Stomach (tissue), 9 donors: ENCODE measurements around the gene TMEM121B. TPM values are rescaled to one million over a fixed set of nuclear protein-coding genes. Genes with fewer than 3 reads are reported as not detected.
"Not testable (repeated sequence)": the region's sequence is repeated elsewhere in the genome, so short reads cannot be mapped to it uniquely, and the experiment has no call there.

Experiments
- DNase-seq, 2 donors: peaks; one replicate each; pipeline versions ENCODE4 v3.0.0 to v3.0.0-alpha.2; 2013 to 2019
- H3K27ac ChIP-seq, 5 donors: fragments of 200-600 bp in 4 of 5; sonication (generic) in 4 of 5; one replicate each; pipeline ENCODE4 v1.5.1; 2013 to 2019; ENCODE audit warnings: mild to moderate bottlenecking in 1 of 5, moderate library complexity in 1 of 5
- H3K27me3 ChIP-seq, 3 donors: fragments of 200-600 bp; sonication (generic); one replicate each; pipeline ENCODE4 v1.5.1; 2017 to 2019; ENCODE audit warnings: mixed run types in 1 of 3
- H3K36me3 ChIP-seq, 4 donors: fragments of 200-600 bp; sonication (generic); 1 replicate in 3 of 4; 2 replicates in 1 of 4; pipeline ENCODE4 v1.5.1; 2016 to 2019
- H3K4me1 ChIP-seq, 4 donors: fragments of 200-600 bp; sonication (generic); one replicate each; pipeline ENCODE4 v1.5.1; 2016 to 2019
- H3K4me3 ChIP-seq, 4 donors: fragments of 200-600 bp; sonication (generic) in 3 of 4; one replicate each; pipeline ENCODE4 v1.5.1; 2016 to 2019; ENCODE audit warnings: mild to moderate bottlenecking in 1 of 4
- H3K9me3 ChIP-seq, 4 donors: fragments of 200-600 bp; sonication (generic); one replicate each; pipeline ENCODE4 v1.5.1; 2016 to 2019
- EP300 ChIP-seq: sonication (generic); formaldehyde crosslinking; IDR thresholded peaks from one replicate; pipeline ENCODE4 v1.6.1; 2017; ENCODE audit warnings: antibody characterized with exemption
- POLR2A ChIP-seq, 4 donors: fragments of 450-650 bp; IDR thresholded peaks; one replicate each; pipeline ENCODE4 v1.6.1; 2016; ENCODE audit warnings: antibody characterized with exemption in 4 of 4, control low read depth in 2 of 4, mild to moderate bottlenecking in 1 of 4, moderate library complexity in 1 of 4
- POLR2AphosphoS5 ChIP-seq, 3 donors: sonication (generic); formaldehyde crosslinking; IDR thresholded peaks; one replicate each; pipeline ENCODE4 v1.6.1; 2016; ENCODE audit warnings: antibody characterized with exemption in 3 of 3
- WGBS, 5 donors: extraction: QIAGEN DNeasy Blood & Tissue Kit in 3 of 5; methylation state at CpG; one replicate each; pipeline versions ENCODE4 v1.1.5 to v1.1.7; 2013 to 2018; 5-methylcytosine and 5-hydroxymethylcytosine counted together
- intact Hi-C: fragments of 100-400 bp; cut with DNase I; formaldehyde crosslinking; loops from one replicate; pipeline ENCODE4 v1.15.1; 2023; ENCODE audit warnings: low total_unique reads
- polyA plus RNA-seq, 3 donors: library from polyadenylated mRNA; stranded (reverse); fragments of 200-250 nt; gene quantifications; one replicate each; pipeline ENCODE4 v1.2.3, GENCODE V29; 2013
- total RNA-seq, 5 donors: library from RNA; depleted of rRNA; stranded (reverse); fragments of >200 nt; gene quantifications; one replicate each; pipeline versions ENCODE4 v1.1.0 to v1.2.3, GENCODE V29; 2014 to 2016
- TF ChIP-seq, protein P1 (sequence below), 7 experiments: fragments of 450-650 bp in 4 of 7; fragments of 200-600 bp in 3 of 7; sonication (generic) in 3 of 7; IDR thresholded peaks; one replicate each; pipeline ENCODE4 v1.5.1; 2016 to 2019; ENCODE audit warnings: antibody characterized with exemption in 7 of 7, control low read depth in 2 of 7, mild to moderate bottlenecking in 1 of 7
- donor health status: healthy with polysubstance abuse.
- donor health status: Bipolar disorder and iron deficiency.
- donor health status: healthy.

The TMEM121B gene
- total and polyA plus RNA-seq, 8 donors = 0.08 to 0.45 (median 0.25) TPM; not detected in 4

- 71 to 88% (median 80%) methylated on average over 8 to 9 of the region's 9 CpGs for WGBS, 5 donors
- peak; percentile 62 to 86 for DNase-seq
- no peaks in the 10 kb centered on the region for H3K27me3 ChIP-seq
Observed at GRCh38 chr22:17149076-17149815, 28.1 kb upstream of the TMEM121B start.

GRCh38 chr22:17147458-17147857, 26.3 kb upstream of the TMEM121B start:
- H3K9me3 ChIP-seq, H3K27me3 ChIP-seq, H3K4me3 ChIP-seq, H3K27ac ChIP-seq, intact Hi-C loops, DNase-seq: not testable (repeated sequence)
- Histone ChIP-seq H3K4me1 (peaks cover 0 to 17% (median 10%) of the 10 kb centered on the region in 4 donors), H3K36me3 (peaks cover 3 to 59% (median 51%) of the 10 kb centered on the region in 4 donors)
- WGBS, 5 donors = 96 to 98% (median 98%) methylated on average over 30 of the region's 30 CpGs

More at GRCh38 chr22:17149076-17149815, 28.1 kb upstream of the TMEM121B start:
- no peak overlapping the region for H3K27ac ChIP-seq
- intact Hi-C loops = no loop called here
- no peak overlapping the region for H3K4me3 ChIP-seq
- H3K9me3 ChIP-seq = no peaks in the 10 kb centered on the region
- H3K4me1 ChIP-seq = peaks cover 0 to 32% (median 14%) of the 10 kb centered on the region in 4 donors
- TF ChIP-seq POLR2AphosphoS5 (IDR thresholded peaks at IDR 0.05) (peak in 1 of 3 donors; percentile 30), EP300 (no peak)
- H3K36me3 ChIP-seq = peaks cover 3 to 42% (median 34%) of the 10 kb centered on the region in 4 donors

GRCh38 chr22:17145021-17145680, 24.0 kb upstream of the TMEM121B start:
- no peak for DNase-seq
- Histone ChIP-seq H3K4me1 (peaks cover 0 to 5% (median 5%) of the 10 kb centered on the region in 4 donors), H3K27me3 (no peaks in the 10 kb centered on the region), H3K9me3 (no peaks in the 10 kb centered on the region), H3K4me3 (no peak overlapping the region), H3K27ac (no peak overlapping the region), H3K36me3 (peaks cover 13 to 82% (median 74%) of the 10 kb centered on the region in 4 donors)
- no peak for TF ChIP-seq EP300
- TF ChIP-seq POLR2AphosphoS5 (IDR thresholded peaks at IDR 0.05) = no peak
- TF ChIP-seq POLR2A (IDR thresholded peaks at IDR 0.05) = no peak
- TF ChIP-seq, protein P1, sequence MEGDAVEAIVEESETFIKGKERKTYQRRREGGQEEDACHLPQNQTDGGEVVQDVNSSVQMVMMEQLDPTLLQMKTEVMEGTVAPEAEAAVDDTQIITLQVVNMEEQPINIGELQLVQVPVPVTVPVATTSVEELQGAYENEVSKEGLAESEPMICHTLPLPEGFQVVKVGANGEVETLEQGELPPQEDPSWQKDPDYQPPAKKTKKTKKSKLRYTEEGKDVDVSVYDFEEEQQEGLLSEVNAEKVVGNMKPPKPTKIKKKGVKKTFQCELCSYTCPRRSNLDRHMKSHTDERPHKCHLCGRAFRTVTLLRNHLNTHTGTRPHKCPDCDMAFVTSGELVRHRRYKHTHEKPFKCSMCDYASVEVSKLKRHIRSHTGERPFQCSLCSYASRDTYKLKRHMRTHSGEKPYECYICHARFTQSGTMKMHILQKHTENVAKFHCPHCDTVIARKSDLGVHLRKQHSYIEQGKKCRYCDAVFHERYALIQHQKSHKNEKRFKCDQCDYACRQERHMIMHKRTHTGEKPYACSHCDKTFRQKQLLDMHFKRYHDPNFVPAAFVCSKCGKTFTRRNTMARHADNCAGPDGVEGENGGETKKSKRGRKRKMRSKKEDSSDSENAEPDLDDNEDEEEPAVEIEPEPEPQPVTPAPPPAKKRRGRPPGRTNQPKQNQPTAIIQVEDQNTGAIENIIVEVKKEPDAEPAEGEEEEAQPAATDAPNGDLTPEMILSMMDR (IDR thresholded peaks at IDR 0.05) = no peak
- 86 to 98% (median 92%) methylated on average over 5 to 8 of the region's 8 CpGs for WGBS, 5 donors
- intact Hi-C loops = no loop called here

GRCh38 chr22:17143826-17144225, 22.7 kb upstream of the TMEM121B start:
- H3K27me3 ChIP-seq = no peaks in the 10 kb centered on the region
- 86 to 93% (median 91%) methylated on average over 8 of the region's 8 CpGs for WGBS, 5 donors
- H3K36me3 ChIP-seq = peaks cover 13 to 89% (median 81%) of the 10 kb centered on the region in 4 donors
- TF ChIP-seq EP300 = no peak
- TF ChIP-seq, protein P1 (IDR thresholded peaks at IDR 0.05) = no peak
- TF ChIP-seq POLR2AphosphoS5 (IDR thresholded peaks at IDR 0.05) = no peak
- TF ChIP-seq POLR2A (IDR thresholded peaks at IDR 0.05) = no peak
- H3K4me3 ChIP-seq = no peak overlapping the region
- intact Hi-C loops = no loop called here
- no peak for DNase-seq
- H3K9me3 ChIP-seq = no peaks in the 10 kb centered on the region
- no peak overlapping the region for H3K27ac ChIP-seq
- no peaks in the 10 kb centered on the region for H3K4me1 ChIP-seq

DNA sequence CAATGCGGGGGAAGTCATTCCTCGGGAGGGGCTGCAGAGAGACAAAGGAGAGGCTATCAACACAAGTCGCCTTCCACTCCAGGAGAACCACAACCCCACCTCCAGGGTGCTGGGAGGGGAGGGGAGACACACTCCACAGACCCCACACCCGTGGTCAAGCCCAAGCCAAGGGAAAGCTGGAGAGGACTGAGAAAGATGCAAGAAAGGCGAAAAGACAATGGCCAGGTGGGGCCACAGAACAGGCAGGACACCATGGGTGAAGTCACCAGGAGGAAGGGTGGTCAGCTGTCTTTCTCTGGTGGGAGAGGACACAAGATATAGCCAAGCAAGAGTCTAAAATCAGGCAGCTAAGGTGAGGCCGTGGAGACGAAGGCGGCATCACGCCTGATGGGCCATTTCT, 21.9 kb upstream of the TMEM121B start:
- 88 to 94% (median 93%) methylated on average over 9 of the region's 9 CpGs for WGBS, 5 donors
- Histone ChIP-seq H3K4me3 (no peak overlapping the region), H3K4me1 (no peaks in the 10 kb centered on the region), H3K9me3 (no peaks in the 10 kb centered on the region), H3K36me3 (peaks cover 17 to 89% (median 85%) of the 10 kb centered on the region in 4 donors), H3K27ac (no peak overlapping the region), H3K27me3 (no peaks in the 10 kb centered on the region)
- intact Hi-C loops = no loop called here
- TF ChIP-seq EP300 (no peak), POLR2AphosphoS5 (IDR thresholded peaks at IDR 0.05) (no peak), POLR2A (IDR thresholded peaks at IDR 0.05) (no peak)
- TF ChIP-seq, protein P1 (IDR thresholded peaks at IDR 0.05) = no peak
- DNase-seq = no peak
